ENCODE results near the gene POLG.

The POLG gene

GRCh38 chr15:89358435-89358754, 23.8 kb upstream of the POLG start:
- no peak for DNase-seq

GRCh38 chr15:89356634-89357298, 22.1 kb upstream of the POLG start:
- peak in 28 of 56 donors; percentile 18 to 72 (median 41) for DNase-seq

GRCh38 chr15:89353991-89354390, 19.4 kb upstream of the POLG start:
- no peak for DNase-seq

- DNase-seq = no peak
These were observed 17.9 kb upstream of the POLG start for GRCh38 chr15:89352476-89352875.

GRCh38 chr15:89349206-89349558, 14.6 kb upstream of the POLG start:
- peak in 3 of 56 donors; percentile 66 to 73 (median 70) for DNase-seq

GRCh38 chr15:89346516-89347231, 12.1 kb upstream of the POLG start:
- no peak for DNase-seq

- no peak for DNase-seq
These were observed 10.6 kb upstream of the POLG start for GRCh38 chr15:89345248-89345647.

GRCh38 chr15:89342840-89343239, 8.2 kb upstream of the POLG start:
- no peak for DNase-seq

GRCh38 chr15:89341316-89342005, 6.8 kb upstream of the POLG start:
- no peak for DNase-seq

- DNase-seq = no peak
These were observed 5.9 kb upstream of the POLG start for GRCh38 chr15:89340573-89340972.

GRCh38 chr15:89338036-89338435, 3.4 kb upstream of the POLG start:
- DNase-seq = no peak

GRCh38 chr15:89335298-89336041, 846 bp upstream of the POLG start:
- DNase-seq = peak in 11 of 56 donors; percentile 39 to 97 (median 57)

- DNase-seq = peak in 5 of 56 donors; percentile 54 to 66 (median 58)
These were observed 590 bp downstream of the POLG start for GRCh38 chr15:89333959-89334509.

GRCh38 chr15:89333011-89333860, 1.4 kb downstream of the POLG start:
- no peak for DNase-seq

GRCh38 chr15:89332446-89332845, 2.2 kb downstream of the POLG start:
- DNase-seq = no peak

- no peak for DNase-seq
These were observed 3.6 kb downstream of the POLG start for GRCh38 chr15:89330881-89331595.

GRCh38 chr15:89330119-89330518, 4.5 kb downstream of the POLG start:
- DNase-seq = no peak

- DNase-seq = no peak
These were observed 5.1 kb downstream of the POLG start for GRCh38 chr15:89329329-89330084.

Data from amygdala (tissue), 56 donors.